Ascending aorta (tissue), 2 donors: ENCODE data around the gene IFT52. TPM values are rescaled to one million over a fixed set of nuclear protein-coding genes. Genes with fewer than 3 reads are reported as not detected.

Experiments
- DNase-seq, 2 donors: peaks; one replicate each; pipeline ENCODE4 v3.0.0-alpha.2; 2019; ENCODE audit warnings: low spot score in 2 of 2
- H3K27ac ChIP-seq, 2 donors: fragments of 200-600 bp; sonication (generic); one replicate each; pipeline ENCODE4 v1.5.1; 2016 to 2017; ENCODE audit warnings: mild to moderate bottlenecking in 1 of 2
- H3K27me3 ChIP-seq: fragments of 200-600 bp; sonication (generic); one replicate; pipeline ENCODE4 v1.5.1; 2017
- H3K36me3 ChIP-seq, 2 donors: fragments of 200-600 bp; sonication (generic); one replicate each; pipeline ENCODE4 v1.5.1; 2016
- H3K4me1 ChIP-seq, 2 donors: fragments of 200-600 bp; sonication (generic); one replicate each; pipeline ENCODE4 v1.5.1; 2016 to 2017; ENCODE audit warnings: mild to moderate bottlenecking in 1 of 2
- H3K4me3 ChIP-seq, 2 donors: fragments of 200-600 bp; sonication (generic); one replicate each; pipeline ENCODE4 v1.5.1; 2016 to 2017; ENCODE audit warnings: mild to moderate bottlenecking in 1 of 2
- H3K9me3 ChIP-seq, 2 donors: fragments of 200-600 bp; sonication (generic); one replicate each; pipeline ENCODE4 v1.5.1; 2016
- CTCF ChIP-seq, 3 experiments: fragments of 200-600 bp in 2 of 3; fragments of 450-650 bp in 1 of 3; sonication (generic) in 2 of 3; IDR thresholded peaks; one replicate each; pipeline ENCODE4 v1.5.1; 2016 to 2019; ENCODE audit warnings: antibody characterized with exemption in 3 of 3, mild to moderate bottlenecking in 1 of 3, moderate library complexity in 1 of 3
- intact Hi-C: fragments of 100-400 bp; cut with DNase I; formaldehyde crosslinking; loops from one replicate; pipeline ENCODE4 v1.15.1; 2023
- total RNA-seq: library from RNA; depleted of rRNA; stranded (reverse); fragments of >200 nt; gene quantifications from one replicate; pipeline ENCODE4 v1.1.0, GENCODE V29; 2016

The IFT52 gene
- total RNA-seq, 1 donor from 2014 or later: 15.2 TPM

- Histone ChIP-seq H3K4me1 (peaks cover 7 to 9% of the 10 kb centered on the region in 2 donors), H3K27ac (no peak within 1 kb of the TSS), H3K9me3 (no peaks in the 10 kb centered on the region), H3K36me3 (no peaks in the 10 kb centered on the region), H3K27me3 (peaks cover 8% of the 10 kb centered on the region), H3K4me3 (peak within 1 kb of the TSS; percentile 47 to 48)
- intact Hi-C loops: no loop called here
- no peak for DNase-seq
- no peak for TF ChIP-seq CTCF (IDR thresholded peaks at IDR 0.05)
Observed at GRCh38 chr20:43666376-43667328, 75.9 kb downstream of the IFT52 start, which contains the start of gene MYBL2. TSS of gene MYBL2 (plus strand) at chr20:43667114. CDS start at chr20:43667284, 170 bp downstream.

- H3K27ac ChIP-seq: no peak overlapping the region
- no peak for TF ChIP-seq CTCF (IDR thresholded peaks at IDR 0.05)
- peaks cover 7 to 9% of the 10 kb centered on the region in 2 donors for H3K4me1 ChIP-seq
- no peak for DNase-seq
- intact Hi-C loops: no loop called here
- peak overlapping the region; percentile 47 to 48 for H3K4me3 ChIP-seq
- no peaks in the 10 kb centered on the region for H3K36me3 ChIP-seq
- no peaks in the 10 kb centered on the region for H3K9me3 ChIP-seq
- H3K27me3 ChIP-seq: peaks cover 8% of the 10 kb centered on the region
Observed at GRCh38 chr20:43667341-43668132, 76.8 kb downstream of the IFT52 start.

GRCh38 chr20:43669332-43669731 lies 78.6 kb downstream of the IFT52 start:
- intact Hi-C loops: no loop called here
- TF ChIP-seq CTCF (IDR thresholded peaks at IDR 0.05): no peak
- Histone ChIP-seq H3K27me3 (peaks cover 8% of the 10 kb centered on the region), H3K9me3 (no peaks in the 10 kb centered on the region), H3K27ac (no peak overlapping the region), H3K36me3 (no peaks in the 10 kb centered on the region), H3K4me1 (peaks cover 7 to 9% of the 10 kb centered on the region in 2 donors), H3K4me3 (no peak overlapping the region)
- no peak for DNase-seq

GRCh38 chr20:43670423-43670822 lies 79.7 kb downstream of the IFT52 start:
- TF ChIP-seq CTCF (IDR thresholded peaks at IDR 0.05): no peak
- Histone ChIP-seq H3K4me1 (peaks cover 7 to 9% of the 10 kb centered on the region in 2 donors), H3K27ac (no peak overlapping the region), H3K36me3 (no peaks in the 10 kb centered on the region), H3K9me3 (no peaks in the 10 kb centered on the region), H3K27me3 (peaks cover 8% of the 10 kb centered on the region), H3K4me3 (no peak overlapping the region)
- intact Hi-C loops: no loop called here
- no peak for DNase-seq

- no peak for DNase-seq
- intact Hi-C loops: no loop called here
- TF ChIP-seq CTCF (IDR thresholded peaks at IDR 0.05): no peak
- no peak overlapping the region for H3K27ac ChIP-seq
- H3K36me3 ChIP-seq: no peaks in the 10 kb centered on the region
- H3K4me3 ChIP-seq: no peak overlapping the region
- no peaks in the 10 kb centered on the region for H3K27me3 ChIP-seq
- H3K4me1 ChIP-seq: no peaks in the 10 kb centered on the region
- no peaks in the 10 kb centered on the region for H3K9me3 ChIP-seq
Observed at GRCh38 chr20:43676368-43676767, 85.6 kb downstream of the IFT52 start.
